A673 (cell line): ENCODE data around the gene P2RX3. TPM values are rescaled to one million over a fixed set of nuclear protein-coding genes. Genes with fewer than 3 reads are reported as not detected.

ENCODE experiments used
- BruUV-seq: library from RNA; stranded (reverse); fragments of 400-500 nt; replicated peaks from 2 replicates; lab custom pipeline; 2021; lab: Mats Ljungman, UMichigan
- CTCF ChIA-PET: fragments of 300-600 bp; sonication (Branson Sonifier 250); formaldehyde crosslinking; loops from one replicate; lab custom pipeline; 2022; ENCODE audit warnings: antibody characterized with exemption; lab: Charles Lee
- POLR2A ChIA-PET: fragments of 300-600 bp; sonication (Branson Sonifier 250); formaldehyde crosslinking; loops from one replicate; lab custom pipeline; 2022; ENCODE audit warnings: antibody characterized with exemption; ENCODE audit not compliant: low non-redundant PET; lab: Charles Lee
- DNase-seq: peaks from one replicate; pipeline ENCODE4 v3.0.0-alpha.2; 2015; ENCODE audit warnings: low spot score
- H3K27ac ChIP-seq: fragments of 200-600 bp; sonication (generic); 2 replicates; pipeline ENCODE4 v1.5.1; 2016; ENCODE audit warnings: mixed run types, low read depth, mild to moderate bottlenecking, mixed read lengths, antibody characterized with exemption, low read length; ENCODE audit not compliant: poor library complexity, severe bottlenecking
- H3K27me3 ChIP-seq: fragments of 200-600 bp; sonication (generic); replicated peaks from 2 replicates; pipeline ENCODE4 v1.6.1; 2017; ENCODE audit warnings: mixed run types, low read depth, mild to moderate bottlenecking, mixed read lengths, antibody characterized with exemption, low read length; ENCODE audit not compliant: insufficient read depth, poor library complexity
- H3K36me3 ChIP-seq: fragments of 200-600 bp; sonication (generic); 2 replicates; pipeline ENCODE4 v1.6.1; 2016; ENCODE audit warnings: mixed run types, mild to moderate bottlenecking, mixed read lengths, antibody characterized with exemption, low read length; ENCODE audit not compliant: insufficient read depth, poor library complexity, severe bottlenecking
- H3K4me1 ChIP-seq: fragments of 200-600 bp; sonication (generic); 2 replicates; pipeline ENCODE4 v1.6.1; 2017; ENCODE audit warnings: mixed run types, mild to moderate bottlenecking, mixed read lengths, antibody characterized with exemption, low read length; ENCODE audit not compliant: insufficient read depth, poor library complexity, severe bottlenecking
- H3K4me3 ChIP-seq: fragments of 200-600 bp; sonication (generic); 2 replicates; pipeline ENCODE4 v1.5.1; 2016; ENCODE audit warnings: low read depth, mixed run types, mild to moderate bottlenecking, mixed read lengths, low read length; ENCODE audit not compliant: poor library complexity, severe bottlenecking
- H3K9me3 ChIP-seq: fragments of 200-600 bp; sonication (generic); 2 replicates; pipeline ENCODE4 v1.6.1; 2016; ENCODE audit warnings: mixed run types, low read depth, mild to moderate bottlenecking, mixed read lengths, antibody characterized with exemption, low read length; ENCODE audit not compliant: poor library complexity, severe bottlenecking
- CTCF ChIP-seq: fragments of 300-800, 200-600 bp; sonication (generic); conservative IDR thresholded peaks from 2 replicates; pipeline ENCODE4 v1.5.1; 2017; ENCODE audit warnings: low read depth, mild to moderate bottlenecking, antibody characterized with exemption, low read length, moderate library complexity, mixed read lengths
- EZH2 ChIP-seq: fragments of 200-600 bp; sonication (generic); IDR thresholded peaks from 2 replicates; pipeline ENCODE4 v1.6.1; 2017; ENCODE audit warnings: borderline replicate concordance, low read depth, mild to moderate bottlenecking, mixed read lengths, antibody characterized with exemption, low read length; ENCODE audit not compliant: poor library complexity, severe bottlenecking
- intact Hi-C: fragments of 100-400 bp; cut with micrococcal nuclease; formaldehyde crosslinking; loops from one replicate; pipeline ENCODE4 v1.10.0; 2022; ENCODE audit not compliant: unreplicated experiment
- total RNA-seq: library from RNA; stranded (reverse); gene quantifications from 2 replicates; pipeline ENCODE4 v1.2.3, GENCODE V29; 2021

P2RX3 gene
- total RNA-seq, 1 experiment from 2014 or later, result not detected

- H3K4me3 ChIP-seq, result no peak overlapping the region
- BruUV-seq, result no TSS peak
- no peak overlapping the region for H3K27ac ChIP-seq
- CTCF ChIA-PET, result no interaction called here
- no peaks in the 10 kb centered on the region for H3K36me3 ChIP-seq
- POLR2A ChIA-PET, result no interaction called here
- no peaks in the 10 kb centered on the region for H3K27me3 ChIP-seq
- TF ChIP-seq EZH2 (no peak), CTCF (no peak)
- DNase-seq, result no peak
- no peaks in the 10 kb centered on the region for H3K4me1 ChIP-seq
- intact Hi-C loops, result no loop called here
- peaks cover 7% of the 10 kb centered on the region for H3K9me3 ChIP-seq
Observed at GRCh38 chr11:57353446-57353845, 15.3 kb downstream of the P2RX3 start.

GRCh38 chr11:57353852-57354251 is 15.7 kb downstream of the P2RX3 start:
- H3K36me3 ChIP-seq, result no peaks in the 10 kb centered on the region
- no peak overlapping the region for H3K27ac ChIP-seq
- no peak for DNase-seq
- no peaks in the 10 kb centered on the region for H3K4me1 ChIP-seq
- no peak overlapping the region for H3K4me3 ChIP-seq
- no peaks in the 10 kb centered on the region for H3K27me3 ChIP-seq
- intact Hi-C loops, result no loop called here
- ChIA-PET POLR2A (no interaction called here), CTCF (no interaction called here)
- peaks cover 7% of the 10 kb centered on the region for H3K9me3 ChIP-seq
- BruUV-seq, result no TSS peak
- TF ChIP-seq CTCF (no peak), EZH2 (no peak)

GRCh38 chr11:57354699-57355098 is 16.5 kb downstream of the P2RX3 start:
- no peaks in the 10 kb centered on the region for H3K27me3 ChIP-seq
- peaks cover 7% of the 10 kb centered on the region for H3K9me3 ChIP-seq
- intact Hi-C loops, result no loop called here
- no peak overlapping the region for H3K27ac ChIP-seq
- no peak overlapping the region for H3K4me3 ChIP-seq
- no peaks in the 10 kb centered on the region for H3K4me1 ChIP-seq
- no peak for DNase-seq
- CTCF ChIA-PET, result no interaction called here
- H3K36me3 ChIP-seq, result no peaks in the 10 kb centered on the region
- POLR2A ChIA-PET, result no interaction called here
- no TSS peak for BruUV-seq
- TF ChIP-seq CTCF, result no peak
- no peak for TF ChIP-seq EZH2
